Endothelial cell of umbilical vein (primary cell): ENCODE results near the gene TFDP2. TPM values are rescaled to one million over a fixed set of nuclear protein-coding genes. Genes with fewer than 3 reads are reported as not detected.

Experiments used
- BruUV-seq: library from RNA; stranded (reverse); fragments of 400-500 nt; replicated peaks from 2 replicates; lab custom pipeline; 2021; lab: Mats Ljungman, UMichigan
- CTCF ChIA-PET: fragments of 300-600, 350-600 bp; sonication (Branson Sonifier 250); formaldehyde crosslinking; loops from one replicate; lab custom pipeline; 2021; ENCODE audit warnings: antibody characterized with exemption, inconsistent platforms; lab: Charles Lee
- POLR2A ChIA-PET: fragments of 300-600, 350-600 bp; sonication (Branson Sonifier 250); formaldehyde crosslinking; loops from one replicate; lab custom pipeline; 2021; ENCODE audit warnings: antibody characterized with exemption, inconsistent platforms; lab: Charles Lee
- DNase-seq: peaks from one replicate; pipeline ENCODE4 v3.0.0-alpha.2; 2011; ENCODE audit warnings: low read depth, low spot score
- FAIRE-seq: peaks from 2 replicates; lab custom pipeline; 2011; peaks lifted over from hg19 to GRCh38; lab: Jason Lieb, UNC
- H2AFZ ChIP-seq: 2 replicates; pipeline ENCODE4 v1.6.0; 2012; ENCODE audit warnings: low read depth, low read length, control low read depth, inconsistent platforms
- H3K27ac ChIP-seq: 2 replicates; pipeline ENCODE4 v1.5.1; 2011; ENCODE audit warnings: low read depth, mild to moderate bottlenecking, control low read depth, low read length, moderate library complexity; ENCODE audit not compliant: insufficient read depth
- H3K27me3 ChIP-seq, 2 experiments: 2 replicates each; pipeline versions ENCODE4 v1.6.0 to v1.6.1; 2011; ENCODE audit warnings: low read length in 2 of 2, mixed read lengths in 1 of 2; ENCODE audit not compliant: control insufficient read depth in 2 of 2, insufficient read depth in 2 of 2
- H3K36me3 ChIP-seq, 2 experiments: 2 replicates in 1 of 2; 3 replicates in 1 of 2; pipeline ENCODE4 v1.5.1; 2011; ENCODE audit warnings: low read length in 2 of 2, mild to moderate bottlenecking in 1 of 2, moderate library complexity in 1 of 2; ENCODE audit not compliant: control insufficient read depth in 2 of 2, insufficient read depth in 2 of 2; ENCODE audit errors: extremely low read depth in 1 of 2
- H3K4me1 ChIP-seq: 3 replicates; pipeline ENCODE4 v1.5.1; 2011; ENCODE audit warnings: mild to moderate bottlenecking, low read length; ENCODE audit not compliant: control insufficient read depth, insufficient read depth; ENCODE audit errors: extremely low read depth
- H3K4me2 ChIP-seq: 2 replicates; pipeline ENCODE4 v1.6.1; 2011; ENCODE audit warnings: low read length, control low read depth, mixed read lengths; ENCODE audit not compliant: insufficient read depth
- H3K4me3 ChIP-seq, 3 experiments: fragments of 200-600 bp in 1 of 3; sonication (generic), shearing (Covaris generic) in 1 of 3; replicated peaks in 1 of 3; 2 replicates each; pipeline ENCODE4 v1.5.1; 2011 to 2016; ENCODE audit warnings: control low read depth in 3 of 3, low read length in 3 of 3, mild to moderate bottlenecking in 2 of 3, inconsistent platforms in 1 of 3, low read depth in 1 of 3, moderate library complexity in 1 of 3; ENCODE audit not compliant: insufficient read depth in 1 of 3
- H3K79me2 ChIP-seq: 2 replicates; pipeline ENCODE4 v1.6.0; 2012; ENCODE audit warnings: low read length, inconsistent platforms; ENCODE audit not compliant: control insufficient read depth, insufficient read depth
- H3K9ac ChIP-seq: replicated peaks from 2 replicates; pipeline ENCODE3; 2011; ENCODE audit warnings: low read length, control low read depth; ENCODE audit not compliant: insufficient read depth; ENCODE audit errors: extremely low read depth
- H3K9me1 ChIP-seq: replicated peaks from 3 replicates; pipeline ENCODE4 v1.6.0; 2011; ENCODE audit warnings: mild to moderate bottlenecking, low read length; ENCODE audit not compliant: control insufficient read depth, insufficient read depth; ENCODE audit errors: extremely low read depth
- H3K9me3 ChIP-seq: replicated peaks from 2 replicates; pipeline ENCODE4 v1.5.1; 2012; ENCODE audit warnings: low read length, inconsistent platforms; ENCODE audit not compliant: control insufficient read depth, insufficient read depth
- H4K20me1 ChIP-seq: replicated peaks from 2 replicates; pipeline ENCODE3; 2011; ENCODE audit warnings: mild to moderate bottlenecking, low read length; ENCODE audit not compliant: control insufficient read depth, insufficient read depth; ENCODE audit errors: extremely low read depth
- EZH2 ChIP-seq: IDR thresholded peaks from 2 replicates; pipeline ENCODE4 v1.6.1; 2012; ENCODE audit warnings: borderline replicate concordance, low read depth, mild to moderate bottlenecking, moderate library complexity, low read length, inconsistent platforms; ENCODE audit not compliant: severe bottlenecking
- FOS ChIP-seq: IDR thresholded peaks from 2 replicates; pipeline ENCODE4 v1.6.1; 2011; ENCODE audit warnings: mild to moderate bottlenecking, low read length, moderate library complexity, borderline replicate concordance; ENCODE audit not compliant: insufficient read depth
- GATA2 ChIP-seq: IDR thresholded peaks from 2 replicates; pipeline ENCODE4 v1.7.0; 2011; ENCODE audit warnings: low read depth, mild to moderate bottlenecking, moderate library complexity, mixed read lengths, low read length; ENCODE audit not compliant: insufficient read length, insufficient read depth
- JUN ChIP-seq: IDR thresholded peaks from 2 replicates; pipeline ENCODE4 v1.6.1; 2011; ENCODE audit warnings: borderline replicate concordance, low read depth; ENCODE audit not compliant: insufficient read length, insufficient read depth
- MYC ChIP-seq: IDR thresholded peaks from one replicate; pipeline ENCODE4 v1.6.1; 2011; ENCODE audit warnings: mild to moderate bottlenecking, low read depth, low read length
- POLR2A ChIP-seq: IDR thresholded peaks from 2 replicates; pipeline ENCODE4 v1.6.1; 2012; ENCODE audit warnings: low read depth, mild to moderate bottlenecking, control low read depth, low read length
- POLR2AphosphoS5 ChIP-seq: IDR thresholded peaks from 2 replicates; pipeline ENCODE4 v1.6.1; 2012; ENCODE audit warnings: low read depth, mild to moderate bottlenecking, control low read depth, low read length, moderate library complexity; ENCODE audit not compliant: insufficient read depth
- dilution Hi-C: fragments of 300-500 bp; cut with MboI; formaldehyde crosslinking; loops from one replicate; pipeline ENCODE4 v1.15.0; 2019; ENCODE audit warnings: low sequenced_read_pairs; ENCODE audit not compliant: extremely low pct_ligation_motif_present
- intact Hi-C: fragments of 100-400 bp; cut with micrococcal nuclease; formaldehyde crosslinking; loops from one replicate; pipeline ENCODE4 v1.10.0; 2022
- polyA plus RNA-seq, 4 experiments: library from polyadenylated mRNA; depleted of rRNA in 3 of 4; stranded (reverse) in 3 of 4; unstranded in 1 of 4; fragments of >200 nt; gene quantifications; 2 replicates each; pipeline versions ENCODE4 v1.2.1 to v1.2.3, GENCODE V29; 2011 to 2012; ENCODE audit warnings: missing spikeins in 1 of 4
- total RNA-seq: library from RNA; stranded (reverse); gene quantifications from 2 replicates; pipeline ENCODE4 v1.2.3, GENCODE V29; 2021
- TF ChIP-seq, protein P1 (sequence below): IDR thresholded peaks from 2 replicates; pipeline ENCODE4 v1.6.1; 2011; ENCODE audit not compliant: insufficient read depth, insufficient read length
- TF ChIP-seq, protein P2 (sequence below), 2 donors: IDR thresholded peaks; 1 replicate in 1 of 2; 2 replicates in 1 of 2; pipeline ENCODE4 v1.5.1; 2011; ENCODE audit warnings: low read length in 2 of 2, mild to moderate bottlenecking in 2 of 2, moderate library complexity in 2 of 2, control low read depth in 1 of 2, inconsistent platforms in 1 of 2, low read depth in 1 of 2; ENCODE audit not compliant: insufficient read depth in 1 of 2; ENCODE audit errors: extremely low read depth in 1 of 2

The TFDP2 gene
- total and polyA plus RNA-seq, 2 donors (not counting 3 experiments of a cell fraction or from before 2014, with no cell fraction given) = 8.5 to 21.5 TPM

DNA sequence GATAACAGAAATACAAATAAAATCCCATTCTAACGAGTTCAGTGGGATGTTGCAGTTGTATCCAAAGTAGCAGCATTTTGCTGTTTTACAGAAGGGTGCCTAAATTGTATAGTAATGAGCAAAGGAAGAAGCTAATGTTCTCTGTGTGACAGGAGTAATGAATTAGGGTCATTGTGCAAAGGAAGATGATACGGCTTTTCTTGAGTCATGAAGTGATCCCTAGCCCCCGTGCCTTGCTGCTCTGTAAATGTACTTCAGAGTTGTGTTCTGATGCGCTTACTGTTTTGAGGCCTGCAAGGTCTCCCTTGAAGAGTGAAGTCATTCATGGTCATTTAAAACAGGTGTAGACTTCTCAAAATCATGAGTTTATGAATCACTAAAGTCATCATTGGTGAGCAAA is 235.0 kb downstream of the TFDP2 start:
- Histone ChIP-seq H2AFZ (no peak overlapping the region), H3K4me1 (no peaks in the 10 kb centered on the region), H3K27ac (no peak overlapping the region), H3K9ac (no peak overlapping the region), H4K20me1 (no peaks in the 10 kb centered on the region), H3K36me3 (peaks cover 11 to 12% of the 10 kb centered on the region in 2 experiments), H3K79me2 (no peaks in the 10 kb centered on the region), H3K4me2 (no peak overlapping the region), H3K4me3 (no peak overlapping the region), H3K9me3 (no peaks in the 10 kb centered on the region), H3K27me3 (no peaks in the 10 kb centered on the region), H3K9me1 (no peaks in the 10 kb centered on the region)
- FAIRE-seq (no peak), DNase-seq (no peak)
- POLR2A ChIA-PET = no interaction called here
- BruUV-seq = no TSS peak
- intact Hi-C loops = loop anchor here (5.0 kb wide), 1 partner anchor 452 kb away; no protein-coding TSS in a partner anchor
- CTCF ChIA-PET = interaction anchor here (0.5 to 3.4 kb wide), 10 partner anchors 9 to 336 kb away, joined by 3 to 48 read pairs (median 6); partner anchors contain the start of genes ATP1B3 and RNF7
- TF ChIP-seq POLR2A = no peak
- TF ChIP-seq JUN = no peak
- TF ChIP-seq POLR2AphosphoS5 = no peak
- TF ChIP-seq FOS = no peak
- no peak for TF ChIP-seq MYC
- no peak for TF ChIP-seq GATA2
- TF ChIP-seq, protein P1, sequence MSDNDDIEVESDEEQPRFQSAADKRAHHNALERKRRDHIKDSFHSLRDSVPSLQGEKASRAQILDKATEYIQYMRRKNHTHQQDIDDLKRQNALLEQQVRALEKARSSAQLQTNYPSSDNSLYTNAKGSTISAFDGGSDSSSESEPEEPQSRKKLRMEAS = no peak
- no peak for TF ChIP-seq EZH2
- TF ChIP-seq, protein P2, sequence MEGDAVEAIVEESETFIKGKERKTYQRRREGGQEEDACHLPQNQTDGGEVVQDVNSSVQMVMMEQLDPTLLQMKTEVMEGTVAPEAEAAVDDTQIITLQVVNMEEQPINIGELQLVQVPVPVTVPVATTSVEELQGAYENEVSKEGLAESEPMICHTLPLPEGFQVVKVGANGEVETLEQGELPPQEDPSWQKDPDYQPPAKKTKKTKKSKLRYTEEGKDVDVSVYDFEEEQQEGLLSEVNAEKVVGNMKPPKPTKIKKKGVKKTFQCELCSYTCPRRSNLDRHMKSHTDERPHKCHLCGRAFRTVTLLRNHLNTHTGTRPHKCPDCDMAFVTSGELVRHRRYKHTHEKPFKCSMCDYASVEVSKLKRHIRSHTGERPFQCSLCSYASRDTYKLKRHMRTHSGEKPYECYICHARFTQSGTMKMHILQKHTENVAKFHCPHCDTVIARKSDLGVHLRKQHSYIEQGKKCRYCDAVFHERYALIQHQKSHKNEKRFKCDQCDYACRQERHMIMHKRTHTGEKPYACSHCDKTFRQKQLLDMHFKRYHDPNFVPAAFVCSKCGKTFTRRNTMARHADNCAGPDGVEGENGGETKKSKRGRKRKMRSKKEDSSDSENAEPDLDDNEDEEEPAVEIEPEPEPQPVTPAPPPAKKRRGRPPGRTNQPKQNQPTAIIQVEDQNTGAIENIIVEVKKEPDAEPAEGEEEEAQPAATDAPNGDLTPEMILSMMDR (IDR thresholded peaks at IDR 0.05; ENCODE audit: extremely low read depth in 1 of 2, insufficient read depth in 1 of 2, low read depth in 1 of 2, low read length in 2 of 2) = no peak
- dilution Hi-C loops = no loop called here
